Measurements from ENCODE around the gene WBP2. TPM values are rescaled to one million over a fixed set of nuclear protein-coding genes. Genes with fewer than 3 reads are reported as not detected.
"Not testable (repeated sequence)": the region's sequence is repeated elsewhere in the genome, so short reads cannot be mapped to it uniquely, and the experiment has no call there.

WBP2 gene
- total RNA-seq, 1 donor from 2014 or later = 17.9 TPM

DNA sequence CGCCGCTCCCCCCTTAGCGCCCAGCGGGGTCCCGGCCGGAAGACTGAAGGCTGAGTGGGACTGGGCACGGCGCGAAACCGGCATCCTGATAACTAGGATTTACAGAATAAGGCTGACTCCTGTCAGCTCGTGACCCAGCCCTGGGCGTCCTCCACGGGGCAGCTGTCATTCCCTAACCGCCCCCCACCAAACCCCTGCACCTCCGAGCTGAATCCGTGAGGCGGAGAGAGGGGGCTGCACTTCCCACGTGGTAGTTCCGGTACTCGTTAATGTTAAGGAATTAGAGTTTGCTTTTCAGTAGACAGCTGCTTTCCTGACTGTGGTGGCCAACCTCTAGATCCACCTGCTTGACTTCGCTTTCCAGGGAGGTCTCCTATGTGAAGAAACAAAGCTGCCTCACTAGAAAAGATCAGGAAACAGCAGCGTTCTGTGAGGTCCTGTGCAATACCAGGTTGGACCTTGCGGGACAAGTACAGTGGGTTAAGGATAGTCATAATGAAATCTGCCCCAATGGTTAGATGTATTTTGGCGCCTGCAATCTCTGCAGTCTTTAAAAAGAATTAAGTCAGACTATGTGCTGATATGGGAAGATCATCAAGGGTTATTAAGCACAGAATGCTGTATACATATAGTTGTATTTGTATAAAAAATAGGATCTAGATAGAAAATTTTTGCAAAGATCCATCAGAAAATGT lies 1.1 kb upstream of the WBP2 start:
- Histone ChIP-seq H3K4me3 (ENCODE audit: low read depth, low read length) (peak overlapping the region; percentile 73), H3K36me3 (ENCODE audit: control insufficient read depth, insufficient read depth, low read length) (peaks cover 4% of the 10 kb centered on the region), H3K27me3 (ENCODE audit: control insufficient read depth, insufficient read depth, low read length) (no peaks in the 10 kb centered on the region)
- no peak for DNase-seq (ENCODE audit: low read depth)
- TF ChIP-seq, protein P1, sequence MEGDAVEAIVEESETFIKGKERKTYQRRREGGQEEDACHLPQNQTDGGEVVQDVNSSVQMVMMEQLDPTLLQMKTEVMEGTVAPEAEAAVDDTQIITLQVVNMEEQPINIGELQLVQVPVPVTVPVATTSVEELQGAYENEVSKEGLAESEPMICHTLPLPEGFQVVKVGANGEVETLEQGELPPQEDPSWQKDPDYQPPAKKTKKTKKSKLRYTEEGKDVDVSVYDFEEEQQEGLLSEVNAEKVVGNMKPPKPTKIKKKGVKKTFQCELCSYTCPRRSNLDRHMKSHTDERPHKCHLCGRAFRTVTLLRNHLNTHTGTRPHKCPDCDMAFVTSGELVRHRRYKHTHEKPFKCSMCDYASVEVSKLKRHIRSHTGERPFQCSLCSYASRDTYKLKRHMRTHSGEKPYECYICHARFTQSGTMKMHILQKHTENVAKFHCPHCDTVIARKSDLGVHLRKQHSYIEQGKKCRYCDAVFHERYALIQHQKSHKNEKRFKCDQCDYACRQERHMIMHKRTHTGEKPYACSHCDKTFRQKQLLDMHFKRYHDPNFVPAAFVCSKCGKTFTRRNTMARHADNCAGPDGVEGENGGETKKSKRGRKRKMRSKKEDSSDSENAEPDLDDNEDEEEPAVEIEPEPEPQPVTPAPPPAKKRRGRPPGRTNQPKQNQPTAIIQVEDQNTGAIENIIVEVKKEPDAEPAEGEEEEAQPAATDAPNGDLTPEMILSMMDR (IDR thresholded peaks at IDR 0.05; ENCODE audit: insufficient read depth, low read length, severe bottlenecking) = no peak
- no peak for FAIRE-seq

DNA sequence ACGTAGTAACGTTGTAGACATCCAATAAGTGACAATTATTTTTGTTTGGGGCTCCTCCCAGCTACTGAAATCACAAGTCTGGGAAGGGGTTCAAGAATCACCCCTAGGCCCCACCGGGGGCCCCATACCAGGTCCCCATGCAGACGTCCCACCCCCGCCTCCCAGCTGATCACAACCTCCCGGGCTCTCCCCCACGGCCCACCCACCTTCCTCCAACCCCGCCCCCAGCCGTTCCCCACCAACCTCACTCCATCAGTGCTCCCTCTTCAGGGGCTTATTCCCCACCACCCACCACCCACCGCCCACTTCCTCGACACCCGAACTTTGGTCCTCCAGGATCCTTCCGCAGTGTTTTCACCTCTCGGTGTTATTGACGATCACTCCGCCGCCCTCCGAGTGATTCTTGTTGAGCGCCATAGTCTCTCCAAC lies 240 bp downstream of the WBP2 start:
- TF ChIP-seq, protein P1 (IDR thresholded peaks at IDR 0.05; ENCODE audit: insufficient read depth, low read length, severe bottlenecking) = no peak

DNA sequence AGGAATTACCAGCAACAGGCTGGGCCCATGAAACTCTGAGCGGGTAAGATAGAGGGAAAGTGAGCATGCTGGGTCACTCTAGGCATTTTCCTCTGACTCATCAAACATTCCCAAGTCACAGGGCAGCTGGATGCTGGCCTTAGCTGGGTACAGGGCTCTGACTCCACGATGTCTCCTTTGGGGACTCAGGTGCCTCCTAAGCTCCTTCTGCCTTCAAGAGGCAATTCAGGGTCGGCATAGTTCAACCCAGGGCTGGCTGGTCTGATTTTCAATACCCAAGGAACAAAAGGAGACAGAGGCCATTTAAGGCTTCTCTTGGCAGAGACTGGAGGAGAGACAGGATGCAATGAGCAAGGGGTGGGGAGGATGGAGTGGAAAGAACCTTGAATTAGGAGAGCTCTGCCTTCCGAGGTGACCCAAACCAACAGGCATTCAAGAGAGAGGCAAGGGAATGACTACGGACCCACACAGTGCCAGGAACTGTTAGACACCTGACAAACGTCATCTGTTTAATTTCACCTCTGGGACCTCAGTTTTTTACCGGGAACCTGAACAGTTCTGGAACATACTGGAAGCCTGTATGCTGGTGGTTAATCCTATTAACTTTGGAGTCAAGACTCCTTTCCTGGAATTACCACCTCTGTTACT lies 910 bp downstream of the WBP2 start:
- peaks cover 15% of the 10 kb centered on the region for H3K36me3 ChIP-seq (ENCODE audit: control insufficient read depth, insufficient read depth, low read length)
- DNase-seq (ENCODE audit: low read depth) (peak; percentile 69), FAIRE-seq (no peak)
- no peaks in the 10 kb centered on the region for H3K27me3 ChIP-seq (ENCODE audit: control insufficient read depth, insufficient read depth, low read length)
- peak overlapping the region; percentile 73 for H3K4me3 ChIP-seq (ENCODE audit: low read depth, low read length)
- TF ChIP-seq, protein P1 (IDR thresholded peaks at IDR 0.05; ENCODE audit: insufficient read depth, low read length, severe bottlenecking) = no peak

More for the DNA sequence above, 240 bp downstream of the WBP2 start:
- no peaks in the 10 kb centered on the region for H3K27me3 ChIP-seq (ENCODE audit: control insufficient read depth, insufficient read depth, low read length)
- H3K36me3 ChIP-seq (ENCODE audit: control insufficient read depth, insufficient read depth, low read length) = peaks cover 9% of the 10 kb centered on the region
- DNase-seq (ENCODE audit: low read depth) (no peak), FAIRE-seq (no peak)
- peak overlapping the region; percentile 73 for H3K4me3 ChIP-seq (ENCODE audit: low read depth, low read length)

DNA sequence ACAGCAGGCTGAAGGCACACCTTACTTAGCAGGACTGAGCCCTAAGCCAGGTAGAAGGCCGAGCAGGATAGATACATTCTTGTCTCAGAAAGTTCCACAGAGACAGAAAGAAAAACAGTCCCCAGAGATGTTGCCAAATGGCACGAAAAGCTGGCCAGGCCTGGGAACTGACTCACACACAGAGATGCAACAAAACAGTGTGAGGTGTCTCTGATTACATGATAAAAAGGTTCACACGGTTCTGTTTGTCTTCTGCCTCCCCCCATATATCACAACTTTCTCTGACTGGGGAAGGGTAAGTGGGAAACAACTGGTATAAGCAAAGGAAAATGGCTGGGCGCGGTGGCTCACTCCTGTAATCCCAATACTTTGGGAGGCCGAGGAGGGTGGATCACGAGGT lies 1.7 kb downstream of the WBP2 start:
- Histone ChIP-seq H3K36me3 (ENCODE audit: control insufficient read depth, insufficient read depth, low read length) (peaks cover 19% of the 10 kb centered on the region), H3K27me3 (ENCODE audit: control insufficient read depth, insufficient read depth, low read length) (no peaks in the 10 kb centered on the region), H3K4me3 (ENCODE audit: low read depth, low read length) (no peak overlapping the region)
- TF ChIP-seq, protein P1 (IDR thresholded peaks at IDR 0.05; ENCODE audit: insufficient read depth, low read length, severe bottlenecking) = no peak
- DNase-seq (ENCODE audit: low read depth) (peak; percentile 22), FAIRE-seq (no peak)

DNA sequence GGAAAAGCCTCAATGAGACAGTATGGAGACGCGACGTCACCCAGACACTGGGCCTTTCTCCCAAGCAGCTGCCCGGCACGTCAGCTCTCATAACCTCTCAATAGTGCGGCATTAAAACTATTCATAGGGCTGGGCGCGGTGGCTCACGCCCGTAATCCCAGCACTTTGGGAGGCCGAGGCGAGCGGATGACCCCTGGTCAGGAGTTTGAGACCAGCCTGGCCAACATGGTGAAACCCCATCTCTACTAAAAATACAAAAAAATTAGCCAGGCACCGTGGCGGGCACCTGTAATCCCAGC lies 3.5 kb downstream of the WBP2 start:
- not testable (repeated sequence) for H3K27me3 ChIP-seq (ENCODE audit: control insufficient read depth, insufficient read depth, low read length); FAIRE-seq; H3K4me3 ChIP-seq (ENCODE audit: low read depth, low read length); DNase-seq (ENCODE audit: low read depth)
- H3K36me3 ChIP-seq (ENCODE audit: control insufficient read depth, insufficient read depth, low read length) = peaks cover 30% of the 10 kb centered on the region

DNA sequence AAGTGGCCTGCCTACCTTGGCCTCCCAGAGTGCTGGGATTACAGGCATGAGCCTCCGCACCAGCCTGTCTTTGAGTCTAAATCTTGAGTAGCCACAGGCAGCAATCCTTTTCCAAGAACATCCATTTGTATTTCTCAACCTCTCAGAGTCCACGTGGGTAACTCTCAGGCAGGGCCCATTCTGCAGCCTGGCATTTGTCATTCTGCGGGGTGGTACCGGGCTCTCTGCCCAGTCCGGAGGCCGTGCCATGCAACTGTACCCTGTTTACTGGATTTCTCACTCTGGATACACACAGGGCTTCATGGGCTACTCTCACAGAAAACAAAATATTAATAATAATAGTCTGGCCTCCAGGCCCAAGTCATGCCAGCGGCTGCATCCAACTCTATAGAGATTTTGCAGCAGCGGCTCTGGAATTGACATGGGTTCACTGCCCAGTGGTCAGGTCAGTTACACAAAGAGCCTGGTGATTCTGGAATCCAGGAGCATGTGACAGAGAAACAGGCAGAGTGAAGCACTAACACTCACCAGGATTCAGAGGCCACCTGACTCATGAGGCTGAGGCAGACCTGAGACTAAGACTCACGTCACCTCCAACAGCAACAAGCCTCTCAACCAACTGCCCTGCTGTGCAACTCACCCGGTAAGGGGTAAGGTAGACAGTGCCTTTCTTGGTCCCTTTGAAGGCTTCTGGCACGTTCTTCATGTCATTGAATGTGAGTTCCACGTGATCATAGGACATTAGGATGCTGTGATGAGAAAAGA lies 4.0 kb downstream of the WBP2 start:
- peaks cover 33% of the 10 kb centered on the region for H3K36me3 ChIP-seq (ENCODE audit: control insufficient read depth, insufficient read depth, low read length)
- FAIRE-seq = no peak
- TF ChIP-seq, protein P1 (IDR thresholded peaks at IDR 0.05; ENCODE audit: insufficient read depth, low read length, severe bottlenecking) = no peak

More for the DNA sequence above, 4.0 kb downstream of the WBP2 start:
- Histone ChIP-seq H3K4me3 (ENCODE audit: low read depth, low read length) (no peak overlapping the region), H3K27me3 (ENCODE audit: control insufficient read depth, insufficient read depth, low read length) (no peaks in the 10 kb centered on the region)
- DNase-seq (ENCODE audit: low read depth) = no peak

Data from bronchial epithelial cell (primary cell).